HG03097 (cell line): ENCODE measurements around the gene ZNF581.

ENCODE experiments used
- ATAC-seq: cut with Tn5 transposase; IDR thresholded peaks from one replicate; pipeline ENCODE4 v1.9.1; 2021; ENCODE audit not compliant: unreplicated experiment, low FRiP score

Gene ZNF581

DNA sequence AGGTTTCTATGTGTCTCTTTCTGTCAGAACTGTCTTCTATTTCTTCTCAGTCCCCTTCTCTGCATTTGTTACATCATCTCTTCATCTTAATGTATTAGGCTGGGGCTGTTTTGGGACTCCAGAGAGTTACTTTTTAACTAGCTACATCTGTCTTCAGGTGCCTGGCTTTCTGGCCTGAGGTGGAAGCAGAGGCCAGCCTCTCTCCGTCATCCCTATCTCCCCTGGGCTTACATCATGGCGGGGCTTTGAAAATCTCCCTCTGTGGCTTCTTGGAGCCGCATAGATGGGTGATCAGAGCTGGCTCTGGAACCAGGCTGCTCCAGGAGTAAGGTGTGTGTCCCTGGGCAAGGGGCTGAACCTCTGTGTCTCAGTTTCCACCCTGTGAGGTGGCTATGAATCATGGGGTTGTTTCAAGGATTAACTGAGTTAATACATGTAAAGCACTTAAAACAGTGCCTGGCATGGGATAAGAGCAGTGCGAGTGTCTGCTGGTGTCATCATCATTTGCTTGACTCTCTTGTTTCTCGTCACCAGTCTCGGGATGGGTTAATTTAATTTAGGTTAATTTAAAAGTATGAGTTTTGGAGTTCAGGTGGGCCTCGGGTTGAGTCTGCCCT lies 33.5 kb downstream of the ZNF581 start:
- no peak for ATAC-seq

DNA sequence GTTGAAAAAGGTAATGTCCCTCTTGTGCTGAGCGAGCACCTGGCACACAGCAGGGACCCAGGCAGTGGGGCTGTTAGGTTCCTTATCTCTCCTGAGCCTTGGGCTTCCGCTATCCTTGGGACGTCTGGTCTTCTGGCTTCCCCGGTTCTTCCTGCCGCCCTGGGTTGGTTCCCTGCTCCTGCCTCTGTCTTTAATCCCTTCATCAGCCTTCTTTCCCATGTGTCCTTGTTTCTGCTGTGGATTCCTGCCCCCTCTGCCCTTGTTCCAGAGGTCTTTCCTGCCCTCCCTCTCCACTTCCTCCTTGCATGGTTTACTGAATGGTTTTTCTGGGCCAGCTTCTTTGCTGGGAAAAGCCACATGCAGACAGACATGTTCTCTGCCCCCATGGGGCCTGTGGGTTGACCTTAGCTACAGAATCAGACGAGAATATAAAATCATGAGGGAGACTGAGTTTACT lies 34.2 kb downstream of the ZNF581 start:
- no peak for ATAC-seq

GRCh38 chr19:55678121-55678671 lies 34.7 kb downstream of the ZNF581 start:
- ATAC-seq, result peak; percentile 54

- ATAC-seq, result no peak
Observed at GRCh38 chr19:55679343-55680257, 36.2 kb downstream of the ZNF581 start.

DNA sequence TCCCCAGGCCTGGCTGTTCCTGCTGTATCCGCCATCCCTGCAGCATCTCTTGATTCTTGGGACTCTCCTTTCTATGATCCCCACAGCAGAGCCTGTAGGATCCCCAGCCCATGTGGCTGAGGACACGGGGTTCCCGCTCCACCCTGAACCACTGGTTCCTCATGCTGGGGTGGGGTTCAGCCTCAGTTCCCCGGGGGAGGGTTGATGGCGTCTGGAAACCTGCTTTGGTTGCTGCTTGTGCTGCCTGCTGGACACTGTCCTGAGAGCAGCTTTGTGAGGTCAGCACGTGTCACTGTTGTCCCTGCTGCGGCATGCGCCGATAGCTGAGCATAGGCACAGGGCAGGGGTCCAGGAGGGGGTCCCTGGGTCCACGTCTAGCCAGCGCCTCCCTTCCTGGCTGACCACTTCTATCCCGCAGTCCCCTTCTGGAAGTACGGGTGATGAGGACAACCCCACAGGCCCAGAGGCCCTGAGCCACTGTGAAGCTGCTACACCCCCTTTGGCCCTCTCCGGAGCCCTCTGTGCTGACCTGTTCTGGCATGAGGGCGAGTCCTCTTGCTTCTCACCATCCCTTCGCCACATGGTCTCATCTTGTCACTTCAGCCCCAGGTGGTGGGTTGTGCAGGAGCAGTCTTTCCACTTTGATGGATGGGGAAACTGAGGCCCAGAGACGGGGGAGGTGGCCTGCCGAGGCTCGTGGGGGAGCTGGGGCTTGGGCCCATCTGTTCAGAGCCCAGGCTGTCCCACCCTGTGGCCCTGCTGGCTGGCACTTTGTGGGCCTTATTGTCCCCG lies 37.1 kb downstream of the ZNF581 start:
- no peak for ATAC-seq

GRCh38 chr19:55681131-55682092 lies 38.0 kb downstream of the ZNF581 start:
- no peak for ATAC-seq

DNA sequence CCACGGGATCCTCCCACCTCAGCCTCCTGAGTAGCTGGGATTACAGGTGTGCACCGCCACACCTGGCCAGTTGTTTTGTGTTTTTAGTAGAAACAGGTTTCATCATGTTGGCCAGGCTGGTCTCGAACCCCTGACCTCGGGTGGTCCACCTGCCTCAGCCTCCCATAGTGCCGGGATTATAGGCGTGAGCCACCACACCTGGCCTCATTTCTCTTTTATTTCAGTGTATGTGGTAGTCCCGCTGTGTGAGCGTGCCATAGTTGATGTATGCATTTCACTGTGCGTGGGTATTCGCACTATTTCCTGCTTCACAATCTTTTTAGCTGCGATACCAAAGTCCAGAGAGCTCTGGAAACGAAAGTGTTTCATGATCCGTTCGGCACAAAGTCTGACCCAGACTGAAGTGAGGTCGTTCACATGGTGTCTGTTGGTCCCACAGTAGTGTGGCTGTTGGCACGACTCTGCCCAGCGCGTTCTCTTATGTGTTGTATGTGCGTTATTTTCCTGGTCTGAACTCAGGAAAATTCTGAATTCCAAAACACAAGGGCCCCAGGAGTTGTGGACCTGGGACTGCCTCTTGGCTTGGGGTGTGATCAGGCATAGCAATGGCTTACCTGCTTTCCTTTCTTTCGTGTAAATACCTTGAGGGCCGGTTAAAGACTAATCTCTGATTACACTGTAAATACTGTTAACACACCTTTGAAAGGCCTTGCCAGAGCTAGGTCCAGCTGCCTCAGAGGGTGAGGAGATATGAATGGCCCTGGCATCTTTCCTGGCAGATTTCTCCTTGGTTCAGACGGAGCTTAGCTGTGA lies 40.2 kb downstream of the ZNF581 start:
- no peak for ATAC-seq

- no peak for ATAC-seq
Observed at GRCh38 chr19:55684946-55685681, 41.7 kb downstream of the ZNF581 start.

DNA sequence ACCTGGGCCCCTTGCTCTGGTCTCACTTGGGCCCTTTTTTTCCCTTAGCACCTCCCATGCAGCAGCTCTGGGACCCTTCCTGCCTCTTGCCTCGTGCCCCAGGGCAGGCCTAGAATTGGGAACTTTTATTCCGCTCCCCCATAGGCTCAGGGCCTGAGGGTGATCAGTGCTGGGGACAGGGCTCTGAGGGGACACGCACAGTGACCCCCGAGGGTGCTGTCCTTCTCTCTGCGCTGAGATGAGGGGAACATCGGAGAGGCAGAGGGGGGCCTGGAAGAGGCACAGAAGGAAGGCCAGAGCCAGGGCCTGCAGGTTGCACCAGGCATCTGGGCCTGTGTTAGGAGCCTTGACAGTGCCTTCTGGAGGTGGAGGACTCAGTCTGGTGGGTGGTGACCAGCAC lies 42.3 kb downstream of the ZNF581 start:
- ATAC-seq, result no peak

- no peak for ATAC-seq
Observed at GRCh38 chr19:55686311-55687050, 43.0 kb downstream of the ZNF581 start.

GRCh38 chr19:55687281-55688201 lies 44.1 kb downstream of the ZNF581 start:
- ATAC-seq, result no peak

DNA sequence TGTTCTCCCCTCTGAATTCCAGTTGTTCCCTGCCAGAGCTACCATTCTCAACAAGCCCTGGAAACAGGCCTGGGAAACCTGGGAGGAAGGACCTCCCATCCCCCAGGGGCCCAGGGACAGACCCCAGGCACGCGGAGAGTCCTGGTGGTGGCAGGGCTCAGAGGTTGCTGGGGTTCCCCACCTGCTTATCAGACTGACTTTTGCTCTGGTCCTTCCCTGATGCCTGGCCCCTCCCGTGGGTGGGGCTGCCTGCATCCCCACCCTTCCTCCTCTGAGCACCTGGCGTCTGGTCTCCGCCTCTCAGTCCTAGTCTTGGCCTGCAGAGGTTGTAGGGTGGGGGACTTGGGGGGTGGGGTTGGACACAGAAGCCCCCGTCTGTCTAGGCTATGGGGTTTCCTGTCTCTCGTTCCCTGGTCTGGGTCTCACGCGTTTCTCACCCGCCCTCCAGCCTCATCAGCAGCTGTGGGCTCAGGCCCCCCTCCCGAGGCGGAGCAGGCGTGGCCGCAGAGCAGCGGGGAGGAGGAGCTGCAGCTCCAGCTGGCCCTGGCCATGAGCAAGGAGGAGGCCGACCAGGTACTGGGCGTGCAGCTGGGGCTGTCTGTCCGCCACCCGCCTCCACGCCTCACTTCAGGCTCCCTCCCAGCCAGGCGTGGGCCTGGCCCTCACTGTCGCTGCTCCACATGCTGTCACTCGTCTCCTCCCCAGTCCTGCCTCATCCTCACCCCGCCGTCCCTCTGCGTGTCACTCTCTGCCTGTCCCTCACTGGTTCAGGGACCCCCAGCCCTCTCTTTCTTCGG lies 45.2 kb downstream of the ZNF581 start:
- ATAC-seq, result no peak

DNA sequence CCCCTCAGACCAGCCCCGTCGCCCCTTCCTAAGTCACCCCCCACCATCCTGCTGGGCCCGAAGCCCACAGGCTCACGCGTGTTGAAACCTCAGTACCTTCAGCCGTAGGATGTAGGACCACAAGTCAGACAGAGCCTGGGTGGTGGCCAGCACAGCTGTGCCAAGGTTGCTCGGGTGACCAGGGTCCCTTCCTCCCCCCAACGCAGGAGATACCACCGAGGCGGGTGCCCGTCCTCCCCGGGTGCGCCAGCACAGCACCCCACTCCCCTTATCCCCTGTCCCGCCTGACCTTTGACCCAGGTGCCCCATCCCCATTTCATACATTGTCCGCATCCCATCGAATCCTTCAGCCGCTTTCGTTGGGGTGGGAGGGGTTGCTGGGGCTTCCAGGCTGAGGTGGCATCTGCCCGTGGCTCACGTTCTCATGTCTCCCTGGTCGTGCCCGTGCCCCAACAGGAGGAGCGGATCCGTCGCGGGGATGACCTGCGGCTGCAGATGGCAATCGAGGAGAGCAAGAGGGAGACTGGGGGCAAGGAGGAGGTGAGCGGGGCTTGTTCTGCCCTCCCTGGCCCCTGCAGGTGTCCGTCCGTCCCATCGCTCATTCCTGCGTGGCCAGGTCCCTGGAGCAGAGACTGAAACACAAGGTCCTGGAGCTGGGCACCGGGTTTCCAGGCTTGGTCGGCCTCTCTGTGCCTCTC lies 46.1 kb downstream of the ZNF581 start:
- no peak for ATAC-seq

GRCh38 chr19:55690109-55690768 lies 46.8 kb downstream of the ZNF581 start:
- ATAC-seq, result no peak
